Ishikawa (cell line): ENCODE data around the gene TMEM223.

ENCODE experiments used
- CEBPB ChIP-seq: IDR thresholded peaks from 2 replicates; pipeline ENCODE4 v1.6.1; 2012
- CREB1 ChIP-seq: IDR thresholded peaks from 2 replicates; pipeline ENCODE4 v1.6.1; 2012; ENCODE audit warnings: low read depth
- EGR1 ChIP-seq: IDR thresholded peaks from 2 replicates; pipeline ENCODE4 v1.6.1; 2012
- EP300 ChIP-seq: IDR thresholded peaks from 2 replicates; pipeline ENCODE4 v1.6.1; 2012; ENCODE audit warnings: borderline replicate concordance
- FOXM1 ChIP-seq: IDR thresholded peaks from 2 replicates; pipeline ENCODE4 v1.6.1; 2012; ENCODE audit warnings: low read depth, borderline replicate concordance
- NFIC ChIP-seq: IDR thresholded peaks from 2 replicates; pipeline ENCODE4 v1.6.1; 2012
- RAD21 ChIP-seq: IDR thresholded peaks from 2 replicates; pipeline ENCODE4 v1.6.1; 2012; ENCODE audit warnings: low read depth
- TAF1 ChIP-seq: IDR thresholded peaks from 2 replicates; pipeline ENCODE4 v1.6.1; 2012; ENCODE audit warnings: low read depth, mild to moderate bottlenecking
- TCF12 ChIP-seq: IDR thresholded peaks from 2 replicates; pipeline ENCODE4 v1.6.1; 2012; ENCODE audit warnings: low read depth
- TEAD4 ChIP-seq: IDR thresholded peaks from 2 replicates; pipeline ENCODE4 v1.6.1; 2012
- USF1 ChIP-seq: IDR thresholded peaks from 2 replicates; pipeline ENCODE4 v1.6.1; 2012
- YY1 ChIP-seq: IDR thresholded peaks from 2 replicates; pipeline ENCODE4 v1.6.1; 2012; ENCODE audit warnings: low read depth
- ZBTB7A ChIP-seq: IDR thresholded peaks from 2 replicates; pipeline ENCODE4 v1.6.1; 2012; ENCODE audit warnings: low read depth
- TF ChIP-seq, protein P1 (sequence below): IDR thresholded peaks from 2 replicates; pipeline ENCODE4 v1.6.1; 2012; ENCODE audit warnings: low read depth, mild to moderate bottlenecking
- TF ChIP-seq, protein P2 (sequence below): IDR thresholded peaks from 2 replicates; pipeline ENCODE4 v1.6.1; 2012

Gene TMEM223

GRCh38 chr11:62817129-62817528 is 25.3 kb upstream of the TMEM223 start:
- TF ChIP-seq FOXM1 = no peak
- no peak for TF ChIP-seq TEAD4
- TF ChIP-seq EGR1 = no peak
- TF ChIP-seq NFIC = no peak
- no peak for TF ChIP-seq CREB1
- TF ChIP-seq, protein P1, sequence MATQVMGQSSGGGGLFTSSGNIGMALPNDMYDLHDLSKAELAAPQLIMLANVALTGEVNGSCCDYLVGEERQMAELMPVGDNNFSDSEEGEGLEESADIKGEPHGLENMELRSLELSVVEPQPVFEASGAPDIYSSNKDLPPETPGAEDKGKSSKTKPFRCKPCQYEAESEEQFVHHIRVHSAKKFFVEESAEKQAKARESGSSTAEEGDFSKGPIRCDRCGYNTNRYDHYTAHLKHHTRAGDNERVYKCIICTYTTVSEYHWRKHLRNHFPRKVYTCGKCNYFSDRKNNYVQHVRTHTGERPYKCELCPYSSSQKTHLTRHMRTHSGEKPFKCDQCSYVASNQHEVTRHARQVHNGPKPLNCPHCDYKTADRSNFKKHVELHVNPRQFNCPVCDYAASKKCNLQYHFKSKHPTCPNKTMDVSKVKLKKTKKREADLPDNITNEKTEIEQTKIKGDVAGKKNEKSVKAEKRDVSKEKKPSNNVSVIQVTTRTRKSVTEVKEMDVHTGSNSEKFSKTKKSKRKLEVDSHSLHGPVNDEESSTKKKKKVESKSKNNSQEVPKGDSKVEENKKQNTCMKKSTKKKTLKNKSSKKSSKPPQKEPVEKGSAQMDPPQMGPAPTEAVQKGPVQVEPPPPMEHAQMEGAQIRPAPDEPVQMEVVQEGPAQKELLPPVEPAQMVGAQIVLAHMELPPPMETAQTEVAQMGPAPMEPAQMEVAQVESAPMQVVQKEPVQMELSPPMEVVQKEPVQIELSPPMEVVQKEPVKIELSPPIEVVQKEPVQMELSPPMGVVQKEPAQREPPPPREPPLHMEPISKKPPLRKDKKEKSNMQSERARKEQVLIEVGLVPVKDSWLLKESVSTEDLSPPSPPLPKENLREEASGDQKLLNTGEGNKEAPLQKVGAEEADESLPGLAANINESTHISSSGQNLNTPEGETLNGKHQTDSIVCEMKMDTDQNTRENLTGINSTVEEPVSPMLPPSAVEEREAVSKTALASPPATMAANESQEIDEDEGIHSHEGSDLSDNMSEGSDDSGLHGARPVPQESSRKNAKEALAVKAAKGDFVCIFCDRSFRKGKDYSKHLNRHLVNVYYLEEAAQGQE = no peak
- TF ChIP-seq ZBTB7A = no peak
- no peak for TF ChIP-seq USF1
- TF ChIP-seq YY1 = no peak
- TF ChIP-seq, protein P2, sequence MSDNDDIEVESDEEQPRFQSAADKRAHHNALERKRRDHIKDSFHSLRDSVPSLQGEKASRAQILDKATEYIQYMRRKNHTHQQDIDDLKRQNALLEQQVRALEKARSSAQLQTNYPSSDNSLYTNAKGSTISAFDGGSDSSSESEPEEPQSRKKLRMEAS = no peak
- TF ChIP-seq RAD21 = no peak
- TF ChIP-seq TAF1 = no peak
- no peak for TF ChIP-seq CEBPB
- no peak for TF ChIP-seq EP300
- TF ChIP-seq TCF12 = no peak

- TF ChIP-seq FOXM1 = no peak
- no peak for TF ChIP-seq TCF12
- TF ChIP-seq USF1 = no peak
- TF ChIP-seq, protein P1 = no peak
- TF ChIP-seq ZBTB7A = no peak
- TF ChIP-seq TEAD4 = no peak
These were observed 24.8 kb upstream of the TMEM223 start for GRCh38 chr11:62816557-62816956.

GRCh38 chr11:62811659-62812058 is 19.9 kb upstream of the TMEM223 start:
- TF ChIP-seq YY1 (no peak), FOXM1 (no peak), USF1 (no peak), TEAD4 (no peak), NFIC (no peak), CEBPB (no peak), ZBTB7A (no peak), EP300 (no peak)
- TF ChIP-seq, protein P1 = no peak

DNA sequence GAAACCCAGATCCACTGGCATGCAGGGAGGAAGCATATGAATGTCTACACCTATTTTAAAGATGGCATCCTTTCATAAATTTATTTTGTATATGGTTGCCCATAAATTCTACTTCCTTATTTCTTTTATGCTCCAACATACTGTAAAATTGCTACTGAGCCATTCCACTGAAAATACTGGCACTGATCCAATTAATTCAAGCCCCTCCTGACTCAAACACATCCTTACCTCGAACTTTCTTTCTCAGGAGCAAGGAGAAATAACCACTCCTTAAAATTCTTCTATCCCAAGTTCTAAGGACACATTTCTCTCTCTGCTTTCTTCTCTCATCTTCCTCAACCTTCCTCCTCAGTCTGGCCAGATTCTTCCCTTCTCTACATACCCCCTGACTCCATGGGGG is 18.9 kb upstream of the TMEM223 start:
- TF ChIP-seq RAD21 (no peak), ZBTB7A (no peak), NFIC (peak; percentile 13; the same call in 1 of the 2 replicates)

DNA sequence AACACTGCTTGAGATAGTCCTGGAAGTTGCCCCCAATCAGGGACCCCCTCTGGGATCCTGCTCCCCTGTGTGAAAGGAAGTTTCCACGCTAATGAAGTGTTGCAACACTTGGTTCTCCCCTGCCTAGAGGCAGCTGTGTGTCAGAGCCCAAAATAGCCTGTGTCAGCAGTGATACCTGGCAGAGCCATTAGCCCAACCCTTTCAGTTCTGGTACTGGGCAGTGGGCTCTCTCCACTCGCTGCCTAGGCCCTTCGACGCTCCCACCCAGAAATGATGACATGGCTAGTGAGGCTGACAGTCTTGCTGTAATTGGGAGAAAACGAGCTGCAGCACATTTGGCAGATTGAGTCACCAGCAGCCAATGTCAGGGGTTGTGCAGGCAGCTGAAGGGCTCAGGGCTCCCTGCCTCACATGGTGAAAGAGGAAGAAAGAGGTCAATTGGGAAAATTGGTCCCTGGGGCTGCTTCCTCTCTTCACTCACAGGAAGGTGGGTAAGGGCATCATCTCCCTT is 14.9 kb upstream of the TMEM223 start:
- TF ChIP-seq TAF1 (no peak), NFIC (no peak), YY1 (no peak), TEAD4 (no peak), USF1 (no peak), TCF12 (no peak)
- TF ChIP-seq, protein P2 = no peak
